ENCODE results near the gene LMBR1L. TPM values are rescaled to one million over a fixed set of nuclear protein-coding genes. Genes with fewer than 3 reads are reported as not detected.

Gene LMBR1L
- total RNA-seq, 1 experiment from 2014 or later, result 26.4 TPM

DNA sequence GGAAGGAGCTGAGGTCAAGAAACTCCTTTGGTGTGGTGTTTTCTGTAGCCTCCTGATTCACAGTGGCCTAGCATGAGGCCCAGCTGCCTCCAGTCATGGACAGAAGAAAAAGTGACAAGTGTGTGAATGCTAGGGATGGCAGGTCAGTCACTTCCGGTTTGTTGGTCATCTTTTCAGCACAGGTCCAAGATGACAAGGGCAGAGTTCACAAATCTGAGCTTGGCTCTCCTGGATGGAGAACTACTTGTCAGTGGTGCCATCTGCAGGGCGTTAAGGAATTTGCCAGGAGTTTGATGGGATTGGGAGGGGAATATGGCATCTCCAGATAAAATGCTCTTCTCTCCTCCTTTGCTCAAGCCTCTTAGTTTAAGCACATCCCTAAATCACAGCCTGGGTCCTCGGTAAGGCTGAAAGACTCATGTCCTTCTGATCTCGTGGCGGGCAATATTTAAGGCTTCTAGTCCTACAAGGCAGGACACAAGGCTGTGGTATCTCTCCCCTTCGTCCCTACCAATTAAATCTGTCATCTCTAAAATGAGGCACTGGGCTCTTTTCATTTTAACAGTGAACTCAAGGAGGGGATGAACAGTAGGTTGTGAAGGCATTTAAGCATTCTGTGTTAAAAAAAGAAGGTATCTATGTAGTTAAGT is 10.5 kb upstream of the LMBR1L start:
- Mint-ChIP-seq H3K27me3 (ENCODE audit: unreplicated experiment) (no peaks in the 10 kb centered on the region), H3K9me3 (ENCODE audit: low read depth, unreplicated experiment) (no peaks in the 10 kb centered on the region), H3K36me3 (ENCODE audit: insufficient read depth, unreplicated experiment) (no peaks in the 10 kb centered on the region), H3K27ac (ENCODE audit: unreplicated experiment) (no peak overlapping the region), H3K4me1 (ENCODE audit: low read depth, unreplicated experiment) (no peaks in the 10 kb centered on the region), H3K4me3 (ENCODE audit: low read depth, unreplicated experiment) (no peak overlapping the region)
- no TSS peak for BruUV-seq (replicated peaks)
- CTCF ChIA-PET, result interaction anchor here (0.7 to 1.1 kb wide), 7 partner anchors 9 to 124 kb away, joined by 3 to 29 read pairs (median 6); partner anchors contain the start of genes LMBR1L and RHEBL1
- intact Hi-C loops (cut with micrococcal nuclease; ENCODE audit: unreplicated experiment), result loop anchor here (1.0 to 5.0 kb wide), 2 partner anchors 34 to 57 kb away; no protein-coding TSS in a partner anchor
- DNase-seq, result peak; percentile 41
- TF ChIP-seq, protein P1, sequence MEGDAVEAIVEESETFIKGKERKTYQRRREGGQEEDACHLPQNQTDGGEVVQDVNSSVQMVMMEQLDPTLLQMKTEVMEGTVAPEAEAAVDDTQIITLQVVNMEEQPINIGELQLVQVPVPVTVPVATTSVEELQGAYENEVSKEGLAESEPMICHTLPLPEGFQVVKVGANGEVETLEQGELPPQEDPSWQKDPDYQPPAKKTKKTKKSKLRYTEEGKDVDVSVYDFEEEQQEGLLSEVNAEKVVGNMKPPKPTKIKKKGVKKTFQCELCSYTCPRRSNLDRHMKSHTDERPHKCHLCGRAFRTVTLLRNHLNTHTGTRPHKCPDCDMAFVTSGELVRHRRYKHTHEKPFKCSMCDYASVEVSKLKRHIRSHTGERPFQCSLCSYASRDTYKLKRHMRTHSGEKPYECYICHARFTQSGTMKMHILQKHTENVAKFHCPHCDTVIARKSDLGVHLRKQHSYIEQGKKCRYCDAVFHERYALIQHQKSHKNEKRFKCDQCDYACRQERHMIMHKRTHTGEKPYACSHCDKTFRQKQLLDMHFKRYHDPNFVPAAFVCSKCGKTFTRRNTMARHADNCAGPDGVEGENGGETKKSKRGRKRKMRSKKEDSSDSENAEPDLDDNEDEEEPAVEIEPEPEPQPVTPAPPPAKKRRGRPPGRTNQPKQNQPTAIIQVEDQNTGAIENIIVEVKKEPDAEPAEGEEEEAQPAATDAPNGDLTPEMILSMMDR (IDR thresholded peaks at IDR 0.05; ENCODE audit: unreplicated experiment), result peak; percentile 13

- CTCF ChIA-PET, result interaction anchor here (0.7 to 1.9 kb wide), 4 partner anchors 10 to 207 kb away, joined by 3 to 10 read pairs (median 4); a partner anchor contains a TSS
- BruUV-seq (replicated peaks), result no TSS peak
- Mint-ChIP-seq H3K4me1 (ENCODE audit: low read depth, unreplicated experiment) (peaks cover 13% of the 10 kb centered on the region), H3K4me3 (ENCODE audit: low read depth, unreplicated experiment) (peak overlapping the region; percentile 94), H3K36me3 (ENCODE audit: insufficient read depth, unreplicated experiment) (peaks cover 20% of the 10 kb centered on the region), H3K27me3 (ENCODE audit: unreplicated experiment) (no peaks in the 10 kb centered on the region), H3K9me3 (ENCODE audit: low read depth, unreplicated experiment) (no peaks in the 10 kb centered on the region), H3K27ac (ENCODE audit: unreplicated experiment) (peak overlapping the region; percentile 78)
- intact Hi-C loops (cut with micrococcal nuclease; ENCODE audit: unreplicated experiment), result no loop called here
- TF ChIP-seq, protein P1 (IDR thresholded peaks at IDR 0.05; ENCODE audit: unreplicated experiment), result no peak
- DNase-seq, result no peak
Observed at GRCh38 chr12:49111206-49111605, 559 bp upstream of the LMBR1L start.

DNA sequence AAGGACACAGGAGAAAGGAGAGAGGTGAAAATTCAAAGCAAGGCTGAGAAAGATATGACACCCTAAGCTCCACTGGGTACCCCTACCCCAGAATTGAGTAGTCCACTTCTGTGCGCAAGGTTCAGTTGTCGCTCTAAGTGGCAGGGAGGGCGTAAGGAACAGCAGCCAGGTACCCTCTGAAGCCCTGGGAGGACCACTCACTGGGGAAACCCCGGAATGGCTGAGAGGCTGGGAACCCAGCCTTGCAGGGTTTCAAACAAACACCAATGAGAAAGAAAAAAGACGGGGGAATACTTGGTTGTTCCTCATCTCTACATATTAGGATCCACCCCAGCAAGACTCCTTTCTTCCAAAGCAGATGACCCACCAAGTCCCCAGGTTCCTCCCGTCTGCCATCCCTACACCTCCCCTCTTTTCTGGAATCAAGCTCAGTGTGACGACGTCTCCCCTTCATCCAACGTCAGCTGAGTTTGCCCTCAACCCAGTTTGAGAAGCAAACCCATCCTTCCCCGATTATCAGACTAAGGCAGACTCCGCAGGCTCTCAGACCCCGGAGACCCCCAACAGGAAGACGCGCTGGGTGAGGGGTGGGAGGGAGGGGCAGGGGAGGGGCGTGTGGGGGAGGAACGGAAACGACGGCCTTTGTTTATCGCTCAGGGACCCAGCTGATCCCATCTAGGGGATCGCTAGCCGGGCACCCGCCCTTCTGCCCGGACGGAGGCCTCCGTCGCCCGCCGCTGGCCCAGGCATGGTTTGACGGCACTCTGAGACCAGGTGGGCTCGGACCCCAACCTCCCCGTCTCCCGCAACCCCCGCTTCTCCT is 795 bp downstream of the LMBR1L start:
- DNase-seq, result no peak
- intact Hi-C loops (cut with micrococcal nuclease; ENCODE audit: unreplicated experiment), result no loop called here
- TF ChIP-seq, protein P1 (IDR thresholded peaks at IDR 0.05; ENCODE audit: unreplicated experiment), result no peak
- Mint-ChIP-seq H3K4me3 (ENCODE audit: low read depth, unreplicated experiment) (peak overlapping the region; percentile 94), H3K4me1 (ENCODE audit: low read depth, unreplicated experiment) (peaks cover 13% of the 10 kb centered on the region), H3K27me3 (ENCODE audit: unreplicated experiment) (no peaks in the 10 kb centered on the region), H3K27ac (ENCODE audit: unreplicated experiment) (peak overlapping the region; percentile 78), H3K36me3 (ENCODE audit: insufficient read depth, unreplicated experiment) (peaks cover 27% of the 10 kb centered on the region), H3K9me3 (ENCODE audit: low read depth, unreplicated experiment) (no peaks in the 10 kb centered on the region)
- CTCF ChIA-PET, result interaction anchor here (0.6 to 2.0 kb wide), 8 partner anchors 10 to 244 kb away, joined by 3 to 10 read pairs (median 4); partner anchors contain the start of gene RND1
- BruUV-seq (replicated peaks), result TSS peak; percentile 32

- peaks cover 27% of the 10 kb centered on the region for H3K36me3 Mint-ChIP-seq (ENCODE audit: insufficient read depth, unreplicated experiment)
- H3K4me3 Mint-ChIP-seq (ENCODE audit: low read depth, unreplicated experiment), result peak overlapping the region; percentile 94
- TF ChIP-seq, protein P1 (IDR thresholded peaks at IDR 0.05; ENCODE audit: unreplicated experiment), result no peak
- peaks cover 13% of the 10 kb centered on the region for H3K4me1 Mint-ChIP-seq (ENCODE audit: low read depth, unreplicated experiment)
- no peaks in the 10 kb centered on the region for H3K9me3 Mint-ChIP-seq (ENCODE audit: low read depth, unreplicated experiment)
- H3K27me3 Mint-ChIP-seq (ENCODE audit: unreplicated experiment), result no peaks in the 10 kb centered on the region
- H3K27ac Mint-ChIP-seq (ENCODE audit: unreplicated experiment), result no peak overlapping the region
- DNase-seq, result no peak
- intact Hi-C loops (cut with micrococcal nuclease; ENCODE audit: unreplicated experiment), result no loop called here
- CTCF ChIA-PET, result interaction anchor here (0.8 to 2.0 kb wide), 3 partner anchors 21 to 243 kb away, joined by 3 to 6 read pairs (median 3); partner anchors contain the start of genes RND1 and TUBA1B
- BruUV-seq (replicated peaks), result no TSS peak
Observed at GRCh38 chr12:49108958-49109404, 1.7 kb downstream of the LMBR1L start.
